ENCODE measurements around the gene PLEKHA6. TPM values are rescaled to one million over a fixed set of nuclear protein-coding genes. Genes with fewer than 3 reads are reported as not detected.

The PLEKHA6 gene
- total RNA-seq, 2 experiments from 2014 or later = 0.53 to 0.82 TPM

DNA sequence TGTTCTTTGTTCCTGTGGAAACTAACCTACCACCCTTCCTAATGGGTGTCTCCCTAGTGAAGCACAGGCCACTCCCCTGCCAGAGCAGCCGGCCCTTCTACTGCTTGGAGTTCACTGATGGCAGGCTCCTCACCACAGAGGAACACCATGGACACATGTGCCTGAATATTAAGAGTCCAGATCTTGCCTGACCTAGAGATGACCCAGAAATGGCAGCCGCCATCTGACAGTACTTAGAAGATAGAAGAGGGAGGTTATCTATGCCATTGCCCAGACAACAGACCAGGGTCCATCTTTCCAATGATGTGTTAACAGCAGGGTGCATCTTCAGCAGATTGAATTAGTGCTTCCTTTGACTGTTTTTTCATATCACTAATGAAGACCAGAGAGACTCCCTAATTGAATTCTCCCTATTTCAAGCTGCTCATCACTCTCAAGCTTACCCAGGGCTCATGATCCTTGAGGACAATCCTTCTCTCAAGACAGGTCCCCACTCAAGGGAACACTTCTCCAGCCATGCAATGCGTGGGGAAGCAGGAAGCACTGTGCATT, 59.8 kb downstream of the PLEKHA6 start:
- no peak overlapping the region for H3K27ac Mint-ChIP-seq
- intact Hi-C loops (cut with DNase I, micrococcal nuclease) = no loop called here
- H3K4me3 Mint-ChIP-seq = no peak overlapping the region
- TF ChIP-seq, protein P1, sequence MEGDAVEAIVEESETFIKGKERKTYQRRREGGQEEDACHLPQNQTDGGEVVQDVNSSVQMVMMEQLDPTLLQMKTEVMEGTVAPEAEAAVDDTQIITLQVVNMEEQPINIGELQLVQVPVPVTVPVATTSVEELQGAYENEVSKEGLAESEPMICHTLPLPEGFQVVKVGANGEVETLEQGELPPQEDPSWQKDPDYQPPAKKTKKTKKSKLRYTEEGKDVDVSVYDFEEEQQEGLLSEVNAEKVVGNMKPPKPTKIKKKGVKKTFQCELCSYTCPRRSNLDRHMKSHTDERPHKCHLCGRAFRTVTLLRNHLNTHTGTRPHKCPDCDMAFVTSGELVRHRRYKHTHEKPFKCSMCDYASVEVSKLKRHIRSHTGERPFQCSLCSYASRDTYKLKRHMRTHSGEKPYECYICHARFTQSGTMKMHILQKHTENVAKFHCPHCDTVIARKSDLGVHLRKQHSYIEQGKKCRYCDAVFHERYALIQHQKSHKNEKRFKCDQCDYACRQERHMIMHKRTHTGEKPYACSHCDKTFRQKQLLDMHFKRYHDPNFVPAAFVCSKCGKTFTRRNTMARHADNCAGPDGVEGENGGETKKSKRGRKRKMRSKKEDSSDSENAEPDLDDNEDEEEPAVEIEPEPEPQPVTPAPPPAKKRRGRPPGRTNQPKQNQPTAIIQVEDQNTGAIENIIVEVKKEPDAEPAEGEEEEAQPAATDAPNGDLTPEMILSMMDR (IDR thresholded peaks at IDR 0.05) = no peak
- H3K27me3 ChIP-seq (ENCODE audit: control insufficient read depth in 1 of 2, insufficient read depth in 2 of 2, low read length in 2 of 2) = peaks cover 0 to 12% of the 10 kb centered on the region in 2 experiments
- H3K9me3 Mint-ChIP-seq = no peaks in the 10 kb centered on the region
- ATAC-seq (ENCODE audit: poor library complexity) = no peak
- H3K4me1 Mint-ChIP-seq (ENCODE audit: low read depth) = peaks cover 12% of the 10 kb centered on the region
- ChIA-PET POLR2A (interaction anchor here (0.5 kb wide), 1 partner anchor 73 kb away, joined by 3 read pairs; no protein-coding TSS in a partner anchor), CTCF (no interaction called here)
- H3K36me3 Mint-ChIP-seq (ENCODE audit: low read depth) = no peaks in the 10 kb centered on the region
- H3K4me3 ChIP-seq (ENCODE audit: low read length) = no peak overlapping the region
- no peak for DNase-seq
- H3K27ac ChIP-seq (ENCODE audit: low read depth in 1 of 2, low read length in 2 of 2) = no peak overlapping the region
- peaks cover 3% of the 10 kb centered on the region for H3K4me1 ChIP-seq (ENCODE audit: insufficient read depth, low read length)
- H3K27me3 Mint-ChIP-seq = peaks cover 26% of the 10 kb centered on the region
- H3K36me3 ChIP-seq (ENCODE audit: insufficient read depth, low read length) = no peaks in the 10 kb centered on the region
- H3K9me3 ChIP-seq (ENCODE audit: control insufficient read depth in 1 of 2, insufficient read depth in 1 of 2, low read length in 2 of 2) = no peaks in the 10 kb centered on the region

DNA sequence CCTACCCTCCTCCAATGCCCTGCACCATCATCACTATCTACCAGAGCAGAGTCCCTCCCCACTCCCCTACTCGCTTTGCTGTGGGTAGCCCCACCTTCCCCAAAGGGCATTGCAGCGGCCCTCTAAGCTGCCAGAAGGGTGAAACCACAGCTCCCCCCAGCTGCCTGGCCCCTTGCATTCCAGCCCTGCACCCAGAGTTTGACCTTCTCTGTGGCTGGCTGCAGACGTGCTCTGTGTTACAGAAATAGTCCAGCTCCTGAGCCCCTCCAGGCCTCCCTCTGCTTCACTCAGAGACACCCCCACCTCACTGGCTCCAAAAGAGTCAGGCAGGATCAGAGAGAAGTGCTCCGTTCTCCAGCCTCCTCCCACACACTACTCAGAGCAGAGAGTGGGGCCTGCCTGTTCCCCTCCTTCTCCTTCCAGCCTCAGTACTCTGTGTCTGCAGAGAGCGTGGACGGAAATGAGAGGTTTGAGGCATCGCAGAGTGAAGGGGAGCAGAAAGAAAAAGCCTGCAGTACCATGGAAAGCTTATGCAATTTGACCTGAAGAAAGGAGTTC, 63.2 kb downstream of the PLEKHA6 start:
- POLR2A ChIA-PET = interaction anchor here (0.6 kb wide), 1 partner anchor 330 kb away, joined by 3 read pairs; no protein-coding TSS in a partner anchor
- H3K36me3 ChIP-seq (ENCODE audit: insufficient read depth, low read length) = no peaks in the 10 kb centered on the region
- TF ChIP-seq, protein P1 (IDR thresholded peaks at IDR 0.05) = no peak
- H3K9me3 Mint-ChIP-seq = no peaks in the 10 kb centered on the region
- H3K27ac ChIP-seq (ENCODE audit: low read depth in 1 of 2, low read length in 2 of 2) = no peak overlapping the region
- H3K9me3 ChIP-seq (ENCODE audit: control insufficient read depth in 1 of 2, insufficient read depth in 1 of 2, low read length in 2 of 2) = no peaks in the 10 kb centered on the region
- no peak overlapping the region for H3K4me3 ChIP-seq (ENCODE audit: low read length)
- peaks cover 3% of the 10 kb centered on the region for H3K4me1 ChIP-seq (ENCODE audit: insufficient read depth, low read length)
- H3K4me1 Mint-ChIP-seq (ENCODE audit: low read depth) = peaks cover 12% of the 10 kb centered on the region
- intact Hi-C loops (cut with DNase I, micrococcal nuclease) = no loop called here
- no peak overlapping the region for H3K4me3 Mint-ChIP-seq
- peaks cover 24% of the 10 kb centered on the region for H3K27me3 Mint-ChIP-seq
- DNase-seq (no peak), ATAC-seq (ENCODE audit: poor library complexity) (no peak)
- peak overlapping the region; percentile 40 for H3K27ac Mint-ChIP-seq
- H3K36me3 Mint-ChIP-seq (ENCODE audit: low read depth) = no peaks in the 10 kb centered on the region
- H3K27me3 ChIP-seq (ENCODE audit: control insufficient read depth in 1 of 2, insufficient read depth in 2 of 2, low read length in 2 of 2) = peaks cover 0 to 17% of the 10 kb centered on the region in 2 experiments
- CTCF ChIA-PET = no interaction called here

DNA sequence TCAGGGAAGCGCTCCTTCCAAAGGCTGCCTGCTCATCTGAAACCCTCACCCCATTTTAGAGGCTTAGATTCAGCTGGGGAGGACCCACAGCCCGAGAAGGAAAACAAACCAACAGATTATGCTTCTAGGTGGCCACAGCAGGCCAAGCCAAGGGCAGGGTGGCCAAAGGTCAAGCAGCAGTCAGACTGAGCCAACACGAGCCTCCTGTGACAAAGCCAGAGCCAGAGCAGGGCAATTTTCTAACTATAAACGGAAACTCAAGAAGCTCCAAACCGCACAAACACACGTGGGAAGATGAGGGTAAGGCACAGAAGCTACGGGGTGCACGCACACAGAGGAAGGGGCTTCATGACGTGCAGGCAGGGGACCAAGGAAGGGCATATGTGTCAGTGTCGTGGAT, 64.1 kb downstream of the PLEKHA6 start:
- no peak overlapping the region for H3K4me3 Mint-ChIP-seq
- POLR2A ChIA-PET = interaction anchor here (0.6 kb wide), 1 partner anchor 331 kb away, joined by 3 read pairs; no protein-coding TSS in a partner anchor

More for the DNA sequence above, 64.1 kb downstream of the PLEKHA6 start:
- Mint-ChIP-seq H3K27me3 (peaks cover 24% of the 10 kb centered on the region), H3K4me1 (ENCODE audit: low read depth) (peaks cover 12% of the 10 kb centered on the region), H3K27ac (peak overlapping the region; percentile 40), H3K36me3 (ENCODE audit: low read depth) (no peaks in the 10 kb centered on the region), H3K9me3 (no peaks in the 10 kb centered on the region)
- Histone ChIP-seq H3K36me3 (ENCODE audit: insufficient read depth, low read length) (no peaks in the 10 kb centered on the region), H3K4me1 (ENCODE audit: insufficient read depth, low read length) (peaks cover 3% of the 10 kb centered on the region), H3K4me3 (ENCODE audit: low read length) (no peak overlapping the region), H3K27ac (ENCODE audit: low read depth in 1 of 2, low read length in 2 of 2) (no peak overlapping the region), H3K27me3 (ENCODE audit: control insufficient read depth in 1 of 2, insufficient read depth in 2 of 2, low read length in 2 of 2) (peaks cover 0 to 17% of the 10 kb centered on the region in 2 experiments), H3K9me3 (ENCODE audit: control insufficient read depth in 1 of 2, insufficient read depth in 1 of 2, low read length in 2 of 2) (no peaks in the 10 kb centered on the region)
- DNase-seq = no peak
- intact Hi-C loops (cut with DNase I, micrococcal nuclease) = no loop called here
- TF ChIP-seq, protein P1 (IDR thresholded peaks at IDR 0.05) = no peak
- ATAC-seq (ENCODE audit: poor library complexity) = no peak
- CTCF ChIA-PET = no interaction called here

Measured in CD4-positive, alpha-beta T cell (primary cell).